Fibroblast of lung (primary cell): ENCODE results near the gene SLC6A2. TPM values are rescaled to one million over a fixed set of nuclear protein-coding genes. Genes with fewer than 3 reads are reported as not detected.

Experiments used
- DNase-seq, 2 donors: peaks; one replicate each; pipeline versions ENCODE4 v3.0.0 to v3.0.0-alpha.2; 2010; ENCODE audit warnings: low read depth in 2 of 2
- H2AFZ ChIP-seq: 2 replicates; pipeline ENCODE4 v1.5.1; 2012; ENCODE audit warnings: low read length, control low read depth, inconsistent platforms
- H3K27ac ChIP-seq: 2 replicates; pipeline ENCODE4 v1.5.1; 2011; ENCODE audit warnings: low read length, control low read depth; ENCODE audit not compliant: insufficient read depth
- H3K27me3 ChIP-seq: 2 replicates; pipeline ENCODE4 v1.5.1; 2011; ENCODE audit warnings: mild to moderate bottlenecking, low read length; ENCODE audit not compliant: control insufficient read depth, insufficient read depth
- H3K36me3 ChIP-seq: 2 replicates; pipeline ENCODE4 v1.5.1; 2011; ENCODE audit warnings: low read length; ENCODE audit not compliant: control insufficient read depth, insufficient read depth
- H3K4me1 ChIP-seq: 2 replicates; pipeline ENCODE4 v1.5.1; 2011; ENCODE audit warnings: low read length; ENCODE audit not compliant: control insufficient read depth, insufficient read depth; ENCODE audit errors: extremely low read depth
- H3K4me2 ChIP-seq: 2 replicates; pipeline ENCODE4 v1.5.1; 2011; ENCODE audit warnings: low read length, control low read depth; ENCODE audit not compliant: insufficient read depth; ENCODE audit errors: extremely low read depth
- H3K4me3 ChIP-seq, 4 experiments: fragments of 200-600 bp in 1 of 4; sonication (generic) in 1 of 4; replicated peaks in 1 of 4; 2 replicates each; pipeline ENCODE4 v1.5.1; 2011 to 2016; ENCODE audit warnings: low read length in 4 of 4, low read depth in 3 of 4, mild to moderate bottlenecking in 3 of 4, control low read depth in 2 of 4, inconsistent platforms in 1 of 4, mixed read lengths in 1 of 4; ENCODE audit not compliant: insufficient read depth in 1 of 4; ENCODE audit errors: control extremely low read depth in 1 of 4
- H3K79me2 ChIP-seq: 2 replicates; pipeline ENCODE4 v1.5.1; 2012; ENCODE audit warnings: mild to moderate bottlenecking, low read length, inconsistent platforms; ENCODE audit not compliant: control insufficient read depth, insufficient read depth
- H3K9ac ChIP-seq: 2 replicates; pipeline ENCODE4 v1.5.1; 2011; ENCODE audit warnings: mild to moderate bottlenecking, low read length, control low read depth; ENCODE audit not compliant: insufficient read depth
- H3K9me3 ChIP-seq: 2 replicates; pipeline ENCODE4 v1.5.1; 2012; ENCODE audit warnings: low read depth, low read length; ENCODE audit not compliant: control insufficient read depth, insufficient read depth
- H4K20me1 ChIP-seq: 2 replicates; pipeline ENCODE4 v1.5.1; 2011; ENCODE audit warnings: low read length; ENCODE audit not compliant: control insufficient read depth, insufficient read depth; ENCODE audit errors: extremely low read depth
- EZH2 ChIP-seq: IDR thresholded peaks from 2 replicates; pipeline ENCODE4 v1.5.1; 2012; ENCODE audit warnings: low read length, control low read depth, mild to moderate bottlenecking; ENCODE audit errors: missing control alignments
- polyA plus RNA-seq, 2 donors: library from polyadenylated mRNA; depleted of rRNA in 1 of 2; stranded (reverse) in 1 of 2; unstranded in 1 of 2; fragments of >200 nt; gene quantifications; 2 replicates each; pipeline ENCODE4 v1.2.1, GENCODE V29; 2011 to 2012; ENCODE audit warnings: missing spikeins in 1 of 2
- total RNA-seq: library from RNA; depleted of rRNA; stranded (reverse); fragments of >200 nt; gene quantifications from 2 replicates; pipeline ENCODE4 v1.2.1, GENCODE V29; 2014
- TF ChIP-seq, protein P1 (sequence below), 2 donors: IDR thresholded peaks in 1 of 2; conservative IDR thresholded peaks in 1 of 2; 1 replicate in 1 of 2; 2 replicates in 1 of 2; pipeline ENCODE4 v1.5.1; 2011 to 2012; ENCODE audit warnings: low read length in 2 of 2, control low read depth in 1 of 2, inconsistent platforms in 1 of 2, low read depth in 1 of 2, mild to moderate bottlenecking in 1 of 2

SLC6A2 gene
- total and polyA plus RNA-seq, 2 donors (not counting 1 experiment from before 2014, with no cell fraction given), result not detected

DNA sequence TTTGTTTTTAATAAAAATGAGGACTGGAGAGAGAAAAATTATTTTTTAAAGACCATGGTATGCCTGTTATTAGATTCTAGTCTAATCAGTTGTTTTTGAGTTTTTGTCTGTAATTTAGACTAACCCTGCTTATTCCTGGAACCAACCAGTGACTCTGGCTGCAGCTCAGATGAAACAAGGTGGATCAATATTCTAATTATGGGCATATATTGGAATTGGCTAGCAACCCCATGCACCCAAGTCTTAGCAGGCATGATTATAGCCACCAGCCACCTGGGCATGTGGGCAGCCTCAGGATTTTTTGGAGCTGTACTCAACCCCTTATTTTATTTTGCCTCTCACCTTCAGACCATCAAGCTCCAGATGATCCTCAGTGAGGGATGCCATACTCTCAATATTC is 21.6 kb upstream of the SLC6A2 start:
- TF ChIP-seq, protein P1, sequence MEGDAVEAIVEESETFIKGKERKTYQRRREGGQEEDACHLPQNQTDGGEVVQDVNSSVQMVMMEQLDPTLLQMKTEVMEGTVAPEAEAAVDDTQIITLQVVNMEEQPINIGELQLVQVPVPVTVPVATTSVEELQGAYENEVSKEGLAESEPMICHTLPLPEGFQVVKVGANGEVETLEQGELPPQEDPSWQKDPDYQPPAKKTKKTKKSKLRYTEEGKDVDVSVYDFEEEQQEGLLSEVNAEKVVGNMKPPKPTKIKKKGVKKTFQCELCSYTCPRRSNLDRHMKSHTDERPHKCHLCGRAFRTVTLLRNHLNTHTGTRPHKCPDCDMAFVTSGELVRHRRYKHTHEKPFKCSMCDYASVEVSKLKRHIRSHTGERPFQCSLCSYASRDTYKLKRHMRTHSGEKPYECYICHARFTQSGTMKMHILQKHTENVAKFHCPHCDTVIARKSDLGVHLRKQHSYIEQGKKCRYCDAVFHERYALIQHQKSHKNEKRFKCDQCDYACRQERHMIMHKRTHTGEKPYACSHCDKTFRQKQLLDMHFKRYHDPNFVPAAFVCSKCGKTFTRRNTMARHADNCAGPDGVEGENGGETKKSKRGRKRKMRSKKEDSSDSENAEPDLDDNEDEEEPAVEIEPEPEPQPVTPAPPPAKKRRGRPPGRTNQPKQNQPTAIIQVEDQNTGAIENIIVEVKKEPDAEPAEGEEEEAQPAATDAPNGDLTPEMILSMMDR (conservative IDR thresholded peaks at IDR 0.05 in 1 of 2, IDR thresholded peaks at IDR 0.05 in 1 of 2; ENCODE audit: low read depth in 1 of 2, low read length in 2 of 2), result no peak
- no peak for TF ChIP-seq EZH2

DNA sequence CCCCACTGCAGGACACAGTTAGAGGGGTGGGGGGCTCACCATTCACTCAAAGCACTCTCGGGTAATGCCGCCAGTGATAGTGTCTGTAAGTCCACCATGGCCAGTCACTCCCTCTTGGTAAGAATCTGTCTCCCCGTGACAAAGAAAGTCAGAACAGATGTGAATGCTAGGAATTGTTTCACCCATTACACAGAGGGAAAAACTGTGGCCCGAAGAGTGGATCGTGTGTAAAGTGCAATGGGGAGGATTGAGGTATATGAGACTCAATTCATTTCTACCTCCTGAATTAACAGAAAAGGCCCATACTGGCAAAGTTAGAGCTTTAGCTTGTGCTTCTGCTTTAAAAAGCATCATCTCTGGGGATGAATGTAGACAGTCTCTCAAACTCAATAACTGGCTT is 17.5 kb upstream of the SLC6A2 start:
- Histone ChIP-seq H3K27me3 (peaks cover 3% of the 10 kb centered on the region), H3K9me3 (no peaks in the 10 kb centered on the region), H3K9ac (no peak overlapping the region), H4K20me1 (no peaks in the 10 kb centered on the region), H3K4me2 (no peak overlapping the region), H3K36me3 (no peaks in the 10 kb centered on the region), H3K79me2 (no peaks in the 10 kb centered on the region), H3K4me3 (no peak overlapping the region), H3K27ac (no peak overlapping the region), H2AFZ (no peak overlapping the region), H3K4me1 (peaks cover 3% of the 10 kb centered on the region)
- TF ChIP-seq, protein P1 (conservative IDR thresholded peaks at IDR 0.05 in 1 of 2, IDR thresholded peaks at IDR 0.05 in 1 of 2; ENCODE audit: low read depth in 1 of 2, low read length in 2 of 2), result no peak
- TF ChIP-seq EZH2, result no peak
- DNase-seq, result no peak

More for the DNA sequence above, 21.6 kb upstream of the SLC6A2 start:
- Histone ChIP-seq H3K27me3 (peaks cover 3% of the 10 kb centered on the region), H3K9ac (no peak overlapping the region), H3K4me1 (no peaks in the 10 kb centered on the region), H3K4me3 (no peak overlapping the region), H3K36me3 (no peaks in the 10 kb centered on the region), H3K4me2 (no peak overlapping the region), H4K20me1 (no peaks in the 10 kb centered on the region), H2AFZ (no peak overlapping the region), H3K79me2 (no peaks in the 10 kb centered on the region), H3K9me3 (no peaks in the 10 kb centered on the region), H3K27ac (no peak overlapping the region)
- no peak for DNase-seq

DNA sequence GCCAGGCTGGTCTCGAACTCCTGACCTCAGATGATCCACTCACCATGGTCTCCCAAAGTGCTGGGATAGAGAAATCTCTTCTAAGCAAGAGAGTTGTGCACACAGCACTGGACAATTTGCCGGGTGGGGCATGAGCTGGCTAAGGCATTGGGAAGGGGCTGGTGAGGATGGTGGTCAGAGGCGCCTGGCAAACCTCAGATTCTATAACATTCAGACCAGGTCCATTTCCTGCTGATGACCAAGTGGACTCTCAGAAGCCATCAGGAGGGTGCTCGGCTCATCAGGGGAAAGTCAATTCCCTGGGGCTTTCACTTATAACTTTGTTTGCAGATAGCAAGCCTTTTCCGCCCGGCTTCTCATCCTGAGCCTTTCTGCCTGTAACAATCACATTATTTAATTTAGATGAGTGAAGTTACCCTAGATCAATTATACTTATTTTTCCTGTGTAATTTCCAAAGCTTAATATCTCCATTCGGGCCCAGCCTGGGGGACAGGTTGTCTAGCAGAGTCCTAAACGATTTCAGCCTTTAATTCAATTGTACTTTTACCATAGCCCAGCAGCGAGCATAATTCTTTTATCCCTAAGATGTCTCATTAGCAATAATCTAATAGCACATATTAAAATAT is 15.0 kb upstream of the SLC6A2 start:
- Histone ChIP-seq H3K4me3 (no peak overlapping the region), H3K79me2 (no peaks in the 10 kb centered on the region), H2AFZ (no peak overlapping the region), H3K27me3 (peaks cover 3% of the 10 kb centered on the region), H3K9ac (no peak overlapping the region), H3K4me2 (peak overlapping the region; percentile 20), H3K27ac (no peak overlapping the region), H3K36me3 (no peaks in the 10 kb centered on the region), H3K4me1 (peaks cover 3% of the 10 kb centered on the region), H3K9me3 (no peaks in the 10 kb centered on the region), H4K20me1 (no peaks in the 10 kb centered on the region)
- no peak for DNase-seq
- no peak for TF ChIP-seq EZH2
- TF ChIP-seq, protein P1 (conservative IDR thresholded peaks at IDR 0.05 in 1 of 2, IDR thresholded peaks at IDR 0.05 in 1 of 2; ENCODE audit: low read depth in 1 of 2, low read length in 2 of 2), result no peak
